Body of pancreas (tissue), 4 donors: Measurements from ENCODE around the gene SLMAP. TPM values are rescaled to one million over a fixed set of nuclear protein-coding genes. Genes with fewer than 3 reads are reported as not detected.
A peak's percentile ranks its signal among the peaks of the same experiment; 100 is the strongest.

Experiments used
- ATAC-seq: fragments of 150-250 bp; one replicate; pipeline ENCODE4 v1.9.1; 2016
- DNase-seq, 4 donors: peaks; one replicate each; pipeline ENCODE4 v3.0.0-alpha.2; 2019
- H3K27ac ChIP-seq, 4 donors: fragments of 200-600 bp; sonication (generic); 1 replicate in 3 of 4; 2 replicates in 1 of 4; pipeline versions ENCODE4 v1.5.1 to v1.6.1; 2016 to 2019; ENCODE audit warnings: mild to moderate bottlenecking in 1 of 4, mixed read lengths in 1 of 4, moderate library complexity in 1 of 4
- H3K27me3 ChIP-seq, 2 donors: fragments of 200-600 bp; sonication (generic); one replicate each; pipeline ENCODE4 v1.6.0; 2016; ENCODE audit warnings: mild to moderate bottlenecking in 1 of 2
- H3K36me3 ChIP-seq, 2 donors: fragments of 200-600 bp; sonication (generic); replicated peaks in 1 of 2; 2 replicates each; pipeline ENCODE4 v1.5.1; 2016; ENCODE audit warnings: low read depth in 2 of 2; ENCODE audit not compliant: insufficient read depth in 1 of 2
- H3K4me1 ChIP-seq: fragments of 200-600 bp; sonication (generic); one replicate; pipeline ENCODE4 v1.6.0; 2016
- H3K4me3 ChIP-seq, 2 donors: fragments of 200-600 bp; sonication (generic); 1 replicate in 1 of 2; 2 replicates in 1 of 2; pipeline ENCODE4 v1.5.1; 2016 to 2019
- H3K9me3 ChIP-seq, 3 donors: fragments of 200-600 bp; sonication (generic); 1 replicate in 2 of 3; 2 replicates in 1 of 3; pipeline ENCODE4 v1.5.1; 2016
- POLR2A ChIP-seq, 3 donors: fragments of 450-650 bp; IDR thresholded peaks; one replicate each; pipeline ENCODE4 v1.6.1; 2016; ENCODE audit warnings: antibody characterized with exemption in 3 of 3, mild to moderate bottlenecking in 2 of 3
- WGBS, 2 donors: methylation state at CpG; one replicate each; pipeline ENCODE4 v1.1.5; 2017; 5-methylcytosine and 5-hydroxymethylcytosine counted together
- intact Hi-C: fragments of 100-400 bp; cut with DNase I; formaldehyde crosslinking; loops from one replicate; pipeline ENCODE4 v1.15.1; 2023
- total RNA-seq, 2 donors: library from RNA; depleted of rRNA; stranded (reverse); fragments of >200 nt; gene quantifications; one replicate each; pipeline ENCODE4 v1.1.0, GENCODE V29; 2016
- TF ChIP-seq, protein P1 (sequence below), 7 experiments: fragments of 450-650 bp in 4 of 7; fragments of 200-600 bp in 3 of 7; sonication (generic) in 3 of 7; IDR thresholded peaks; one replicate each; pipeline ENCODE4 v1.5.1; 2016 to 2019; ENCODE audit warnings: antibody characterized with exemption in 7 of 7

Gene SLMAP
- total RNA-seq, 2 donors from 2014 or later: 36.6 TPM

GRCh38 chr3:57820479-57820878 is 64.4 kb downstream of the SLMAP start:
- ATAC-seq (no peak), DNase-seq (no peak)
- Histone ChIP-seq H3K27me3 (no peaks in the 10 kb centered on the region), H3K4me1 (peaks cover 33% of the 10 kb centered on the region), H3K9me3 (no peaks in the 10 kb centered on the region), H3K27ac (no peak overlapping the region), H3K36me3 (no peaks in the 10 kb centered on the region), H3K4me3 (no peak overlapping the region)
- no peak for TF ChIP-seq POLR2A (IDR thresholded peaks at IDR 0.05)
- TF ChIP-seq, protein P1, sequence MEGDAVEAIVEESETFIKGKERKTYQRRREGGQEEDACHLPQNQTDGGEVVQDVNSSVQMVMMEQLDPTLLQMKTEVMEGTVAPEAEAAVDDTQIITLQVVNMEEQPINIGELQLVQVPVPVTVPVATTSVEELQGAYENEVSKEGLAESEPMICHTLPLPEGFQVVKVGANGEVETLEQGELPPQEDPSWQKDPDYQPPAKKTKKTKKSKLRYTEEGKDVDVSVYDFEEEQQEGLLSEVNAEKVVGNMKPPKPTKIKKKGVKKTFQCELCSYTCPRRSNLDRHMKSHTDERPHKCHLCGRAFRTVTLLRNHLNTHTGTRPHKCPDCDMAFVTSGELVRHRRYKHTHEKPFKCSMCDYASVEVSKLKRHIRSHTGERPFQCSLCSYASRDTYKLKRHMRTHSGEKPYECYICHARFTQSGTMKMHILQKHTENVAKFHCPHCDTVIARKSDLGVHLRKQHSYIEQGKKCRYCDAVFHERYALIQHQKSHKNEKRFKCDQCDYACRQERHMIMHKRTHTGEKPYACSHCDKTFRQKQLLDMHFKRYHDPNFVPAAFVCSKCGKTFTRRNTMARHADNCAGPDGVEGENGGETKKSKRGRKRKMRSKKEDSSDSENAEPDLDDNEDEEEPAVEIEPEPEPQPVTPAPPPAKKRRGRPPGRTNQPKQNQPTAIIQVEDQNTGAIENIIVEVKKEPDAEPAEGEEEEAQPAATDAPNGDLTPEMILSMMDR (IDR thresholded peaks at IDR 0.05): no peak
- 63 to 80% methylated on average over 6 of the region's 6 CpGs for WGBS, 2 donors
- intact Hi-C loops: no loop called here

GRCh38 chr3:57821765-57822164 is 65.7 kb downstream of the SLMAP start:
- no peak overlapping the region for H3K4me3 ChIP-seq
- H3K27me3 ChIP-seq: no peaks in the 10 kb centered on the region
- no peak overlapping the region for H3K27ac ChIP-seq
- intact Hi-C loops: no loop called here
- DNase-seq (no peak), ATAC-seq (no peak)
- no peaks in the 10 kb centered on the region for H3K36me3 ChIP-seq
- H3K9me3 ChIP-seq: no peaks in the 10 kb centered on the region
- H3K4me1 ChIP-seq: peaks cover 42% of the 10 kb centered on the region
- TF ChIP-seq, protein P1 (IDR thresholded peaks at IDR 0.05): no peak
- no peak for TF ChIP-seq POLR2A (IDR thresholded peaks at IDR 0.05)

DNA sequence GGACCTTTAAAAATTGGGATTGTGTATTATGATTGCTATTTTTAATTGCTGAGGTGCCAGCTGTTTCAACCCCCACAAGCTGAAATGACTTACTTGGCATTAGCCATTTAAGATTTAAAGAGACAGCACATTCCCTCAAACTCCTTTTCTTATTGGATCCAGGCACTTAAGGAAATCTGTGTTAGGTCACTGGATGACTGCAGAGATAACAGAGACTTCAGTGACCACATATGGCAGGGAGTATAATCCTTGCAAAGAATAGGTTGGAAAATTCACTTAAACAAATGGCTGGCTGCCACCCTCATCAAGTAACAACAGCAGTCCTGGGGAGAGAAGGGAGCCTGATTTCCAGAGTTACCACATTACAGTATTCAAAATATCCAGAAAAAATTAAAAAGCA is 66.6 kb downstream of the SLMAP start:
- no peak for ATAC-seq
- no peak for DNase-seq
- TF ChIP-seq POLR2A (IDR thresholded peaks at IDR 0.05): no peak
- TF ChIP-seq, protein P1 (IDR thresholded peaks at IDR 0.05): no peak
- Histone ChIP-seq H3K4me3 (no peak overlapping the region), H3K27me3 (no peaks in the 10 kb centered on the region), H3K36me3 (no peaks in the 10 kb centered on the region), H3K4me1 (peaks cover 49% of the 10 kb centered on the region), H3K27ac (peak overlapping the region in 1 of 4 donors; percentile 9), H3K9me3 (no peaks in the 10 kb centered on the region)
- intact Hi-C loops: no loop called here

GRCh38 chr3:57825116-57825515 is 69.0 kb downstream of the SLMAP start:
- Histone ChIP-seq H3K27me3 (no peaks in the 10 kb centered on the region), H3K36me3 (no peaks in the 10 kb centered on the region), H3K9me3 (no peaks in the 10 kb centered on the region), H3K27ac (no peak overlapping the region), H3K4me1 (peaks cover 44% of the 10 kb centered on the region), H3K4me3 (no peak overlapping the region)
- intact Hi-C loops: no loop called here
- DNase-seq: no peak
- 45 to 54% methylated on average over 3 of the region's 3 CpGs for WGBS, 2 donors
- no peak for ATAC-seq
- TF ChIP-seq, protein P1 (IDR thresholded peaks at IDR 0.05): no peak
- TF ChIP-seq POLR2A (IDR thresholded peaks at IDR 0.05): no peak

DNA sequence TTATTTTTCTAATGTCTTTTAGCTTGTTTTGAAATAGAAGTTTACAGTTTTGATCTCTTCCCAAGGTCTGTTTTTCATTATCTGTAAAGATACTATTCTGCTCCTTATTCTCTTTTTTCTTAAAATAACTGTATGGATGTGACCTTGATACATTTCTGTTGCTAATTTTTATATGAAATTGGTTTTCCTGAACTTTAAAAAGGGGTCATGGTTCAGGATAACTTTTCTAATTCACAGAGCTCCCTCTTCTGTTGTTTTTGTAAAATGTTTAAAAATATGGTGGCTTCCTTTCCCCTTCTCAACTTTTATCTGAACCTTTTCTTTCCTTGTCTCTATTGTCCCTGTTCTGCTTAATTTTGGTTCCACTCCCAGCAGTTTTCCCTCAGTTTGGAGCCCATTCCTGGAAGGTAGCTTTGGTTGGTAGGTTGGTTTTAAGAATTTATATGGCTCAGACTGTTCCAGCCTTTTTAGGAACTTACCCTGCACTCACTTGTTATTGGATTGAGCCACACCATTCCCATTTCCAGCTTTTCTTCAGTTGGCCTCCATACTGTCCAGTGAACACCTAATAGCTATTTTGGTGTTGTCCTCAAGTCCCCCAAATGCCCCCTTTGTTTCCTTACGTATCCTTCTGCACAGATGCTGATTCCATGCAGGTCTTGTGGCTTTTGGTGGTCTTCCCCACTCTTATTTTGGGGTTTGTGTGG is 70.3 kb downstream of the SLMAP start:
- no peak for ATAC-seq
- intact Hi-C loops: no loop called here
- Histone ChIP-seq H3K36me3 (no peaks in the 10 kb centered on the region), H3K4me3 (no peak overlapping the region), H3K9me3 (no peaks in the 10 kb centered on the region), H3K27ac (no peak overlapping the region), H3K27me3 (no peaks in the 10 kb centered on the region), H3K4me1 (peaks cover 33% of the 10 kb centered on the region)
- no peak for TF ChIP-seq POLR2A (IDR thresholded peaks at IDR 0.05)
- TF ChIP-seq, protein P1 (IDR thresholded peaks at IDR 0.05): peak in 3 of 7 experiments; percentile 9 to 32 (median 15)
- WGBS, 2 donors: 95 to 100% methylated on average over 1 of the region's 1 CpG
- no peak for DNase-seq
